HG02798 (cell line): ENCODE results near the gene RAB4A.
A peak's percentile ranks its signal among the peaks of the same experiment; 100 is the strongest.
"Not testable (repeated sequence)": the region's sequence is repeated elsewhere in the genome, so short reads cannot be mapped to it uniquely, and the experiment has no call there.

ENCODE experiments used
- ATAC-seq: cut with Tn5 transposase; IDR thresholded peaks from one replicate; pipeline ENCODE4 v1.9.1; 2021; ENCODE audit warnings: mild to moderate bottlenecking; ENCODE audit not compliant: unreplicated experiment, poor library complexity

The RAB4A gene

GRCh38 chr1:229291686-229292085 lies 20.8 kb downstream of the RAB4A start:
- ATAC-seq = not testable (repeated sequence)

- no peak for ATAC-seq
Observed at GRCh38 chr1:229293528-229294204, 22.8 kb downstream of the RAB4A start.

GRCh38 chr1:229295745-229296144 lies 24.8 kb downstream of the RAB4A start:
- no peak for ATAC-seq

- ATAC-seq = no peak
Observed at GRCh38 chr1:229296541-229296941, 25.6 kb downstream of the RAB4A start.

- no peak for ATAC-seq
Observed at GRCh38 chr1:229297746-229298145, 26.8 kb downstream of the RAB4A start.

- no peak for ATAC-seq
Observed at GRCh38 chr1:229298420-229298819, 27.5 kb downstream of the RAB4A start.

- ATAC-seq = no peak
Observed at GRCh38 chr1:229298887-229299503, 28.1 kb downstream of the RAB4A start.

- ATAC-seq = no peak
Observed at GRCh38 chr1:229300099-229300757, 29.3 kb downstream of the RAB4A start.

- ATAC-seq = no peak
Observed at GRCh38 chr1:229302740-229303139, 31.8 kb downstream of the RAB4A start.

- no peak for ATAC-seq
Observed at GRCh38 chr1:229303855-229304254, 32.9 kb downstream of the RAB4A start.

- no peak for ATAC-seq
Observed at GRCh38 chr1:229305392-229305791, 34.5 kb downstream of the RAB4A start.

GRCh38 chr1:229309074-229309473 lies 38.2 kb downstream of the RAB4A start:
- no peak for ATAC-seq

GRCh38 chr1:229309684-229310083 lies 38.8 kb downstream of the RAB4A start:
- no peak for ATAC-seq

- ATAC-seq = no peak
Observed at GRCh38 chr1:229310833-229311232, 39.9 kb downstream of the RAB4A start.

- no peak for ATAC-seq
Observed at GRCh38 chr1:229316166-229316565, 45.3 kb downstream of the RAB4A start.

GRCh38 chr1:229318056-229318455 lies 47.1 kb downstream of the RAB4A start:
- no peak for ATAC-seq

- ATAC-seq = no peak
Observed at GRCh38 chr1:229319487-229319886, 48.6 kb downstream of the RAB4A start.

- ATAC-seq = no peak
Observed at GRCh38 chr1:229323201-229323600, 52.3 kb downstream of the RAB4A start.

- no peak for ATAC-seq
Observed at GRCh38 chr1:229323885-229324553, 53.1 kb downstream of the RAB4A start.

GRCh38 chr1:229325401-229325800 lies 54.5 kb downstream of the RAB4A start:
- ATAC-seq = no peak

GRCh38 chr1:229325853-229326487 lies 55.1 kb downstream of the RAB4A start:
- ATAC-seq = peak; percentile 44
